DND-41 (cell line): ENCODE data around the gene C9orf85.

ENCODE experiments used
- ATAC-seq: fragments of 200-7000 bp; cut with Tn5 transposase; 3 replicates; pipeline ENCODE4 v1.9.1; 2021; ENCODE audit warnings: low read depth; ENCODE audit not compliant: insufficient read depth
- DNase-seq: peaks from one replicate; pipeline ENCODE4 v3.0.0-alpha.2; 2020
- H2AFZ ChIP-seq: 2 replicates; pipeline ENCODE4 v1.6.0; 2012; ENCODE audit warnings: low read depth, low read length
- H3K27ac ChIP-seq: 2 replicates; pipeline ENCODE4 v1.5.1; 2012; ENCODE audit warnings: low read length, inconsistent platforms
- H3K27me3 ChIP-seq: fragments of 200-600 bp; sonication (generic); 2 replicates; pipeline ENCODE4 v1.6.0; 2012; ENCODE audit warnings: low read length, mild to moderate bottlenecking, inconsistent platforms; ENCODE audit not compliant: insufficient read depth, poor library complexity
- H3K36me3 ChIP-seq: 2 replicates; pipeline ENCODE4 v1.5.1; 2012; ENCODE audit warnings: low read length, inconsistent platforms; ENCODE audit not compliant: insufficient read depth
- H3K4me1 ChIP-seq: 2 replicates; pipeline ENCODE4 v1.5.1; 2012; ENCODE audit warnings: mild to moderate bottlenecking, low read length; ENCODE audit not compliant: insufficient read depth
- H3K4me2 ChIP-seq: 2 replicates; pipeline ENCODE4 v1.6.0; 2012; ENCODE audit warnings: mild to moderate bottlenecking, moderate library complexity, low read length, inconsistent platforms; ENCODE audit not compliant: insufficient read depth
- H3K4me3 ChIP-seq, 2 experiments: fragments of 200-600 bp in 1 of 2; shearing (Covaris generic) in 1 of 2; 2 replicates each; pipeline ENCODE4 v1.5.1; 2012 to 2016; ENCODE audit warnings: inconsistent platforms in 2 of 2, low read length in 2 of 2, mild to moderate bottlenecking in 2 of 2, low read depth in 1 of 2, moderate library complexity in 1 of 2
- H3K79me2 ChIP-seq: 2 replicates; pipeline ENCODE4 v1.6.0; 2012; ENCODE audit warnings: low read length, inconsistent platforms; ENCODE audit not compliant: insufficient read depth
- H3K9ac ChIP-seq: 2 replicates; pipeline ENCODE4 v1.6.0; 2012; ENCODE audit warnings: low read depth, mild to moderate bottlenecking, inconsistent platforms, low read length, moderate library complexity
- H3K9me3 ChIP-seq: 2 replicates; pipeline ENCODE4 v1.5.1; 2012; ENCODE audit warnings: low read length, moderate library complexity, mild to moderate bottlenecking, inconsistent platforms; ENCODE audit not compliant: insufficient read depth, severe bottlenecking
- H4K20me1 ChIP-seq: 2 replicates; pipeline ENCODE4 v1.6.0; 2012; ENCODE audit warnings: low read length; ENCODE audit not compliant: insufficient read depth
- CTCF ChIP-seq: IDR thresholded peaks from 2 replicates; pipeline ENCODE4 v1.5.1; 2012; ENCODE audit warnings: borderline replicate concordance, low read length, moderate library complexity, mild to moderate bottlenecking; ENCODE audit not compliant: poor library complexity, severe bottlenecking; ENCODE audit errors: extremely low read depth
- EZH2 ChIP-seq: IDR thresholded peaks from 3 replicates; pipeline ENCODE4 v1.6.1; 2012; ENCODE audit warnings: borderline replicate concordance, low read depth, mild to moderate bottlenecking, moderate library complexity, low read length, inconsistent platforms; ENCODE audit not compliant: severe bottlenecking

The C9orf85 gene

GRCh38 chr9:71876106-71876505, 35.3 kb upstream of the C9orf85 start:
- Histone ChIP-seq H3K79me2 (peaks cover 97% of the 10 kb centered on the region), H3K36me3 (peaks cover 49% of the 10 kb centered on the region), H3K9ac (no peak overlapping the region), H3K4me2 (no peak overlapping the region), H3K4me1 (peaks cover 2% of the 10 kb centered on the region; the same call in 1 of the 2 replicates), H3K27me3 (no peaks in the 10 kb centered on the region), H3K27ac (no peak overlapping the region), H4K20me1 (peaks cover 43% of the 10 kb centered on the region), H3K9me3 (peaks cover 14% of the 10 kb centered on the region), H2AFZ (no peak overlapping the region), H3K4me3 (no peak overlapping the region)
- no peak for TF ChIP-seq CTCF
- no peak for TF ChIP-seq EZH2
- ATAC-seq = no peak
- DNase-seq = no peak

- Histone ChIP-seq H3K4me2 (no peak overlapping the region), H4K20me1 (peaks cover 38% of the 10 kb centered on the region), H3K4me1 (peaks cover 2% of the 10 kb centered on the region; the same call in 1 of the 2 replicates), H3K27ac (peak overlapping the region; percentile 52; the same call in 1 of the 2 replicates), H3K36me3 (peaks cover 42% of the 10 kb centered on the region), H3K27me3 (no peaks in the 10 kb centered on the region), H3K9me3 (peaks cover 14% of the 10 kb centered on the region), H3K79me2 (peaks cover 97% of the 10 kb centered on the region), H3K4me3 (no peak overlapping the region), H2AFZ (no peak overlapping the region), H3K9ac (no peak overlapping the region)
- TF ChIP-seq CTCF = no peak
- ATAC-seq (0 out of 3 replicates have a peak, but pooled peaks have one; percentile 35), DNase-seq (no peak)
These were observed 34.6 kb upstream of the C9orf85 start for GRCh38 chr9:71876829-71877228.

GRCh38 chr9:71878327-71879274, 32.8 kb upstream of the C9orf85 start:
- H3K79me2 ChIP-seq = peaks cover 99% of the 10 kb centered on the region
- H3K4me2 ChIP-seq = no peak overlapping the region
- no peak overlapping the region for H3K27ac ChIP-seq
- TF ChIP-seq CTCF (no peak), EZH2 (no peak)
- H3K36me3 ChIP-seq = peaks cover 35% of the 10 kb centered on the region
- H2AFZ ChIP-seq = no peak overlapping the region
- H3K4me1 ChIP-seq = peaks cover 2% of the 10 kb centered on the region; the same call in 1 of the 2 replicates
- H3K27me3 ChIP-seq = no peaks in the 10 kb centered on the region
- H3K4me3 ChIP-seq = no peak overlapping the region
- H4K20me1 ChIP-seq = peaks cover 38% of the 10 kb centered on the region
- ATAC-seq (no peak), DNase-seq (no peak)
- H3K9ac ChIP-seq = no peak overlapping the region
- H3K9me3 ChIP-seq = peaks cover 14% of the 10 kb centered on the region
